ENCODE measurements around the gene SV2A. TPM values are rescaled to one million over a fixed set of nuclear protein-coding genes. Genes with fewer than 3 reads are reported as not detected.

Gene SV2A
- total RNA-seq, 1 experiment from 2014 or later, result not detected

DNA sequence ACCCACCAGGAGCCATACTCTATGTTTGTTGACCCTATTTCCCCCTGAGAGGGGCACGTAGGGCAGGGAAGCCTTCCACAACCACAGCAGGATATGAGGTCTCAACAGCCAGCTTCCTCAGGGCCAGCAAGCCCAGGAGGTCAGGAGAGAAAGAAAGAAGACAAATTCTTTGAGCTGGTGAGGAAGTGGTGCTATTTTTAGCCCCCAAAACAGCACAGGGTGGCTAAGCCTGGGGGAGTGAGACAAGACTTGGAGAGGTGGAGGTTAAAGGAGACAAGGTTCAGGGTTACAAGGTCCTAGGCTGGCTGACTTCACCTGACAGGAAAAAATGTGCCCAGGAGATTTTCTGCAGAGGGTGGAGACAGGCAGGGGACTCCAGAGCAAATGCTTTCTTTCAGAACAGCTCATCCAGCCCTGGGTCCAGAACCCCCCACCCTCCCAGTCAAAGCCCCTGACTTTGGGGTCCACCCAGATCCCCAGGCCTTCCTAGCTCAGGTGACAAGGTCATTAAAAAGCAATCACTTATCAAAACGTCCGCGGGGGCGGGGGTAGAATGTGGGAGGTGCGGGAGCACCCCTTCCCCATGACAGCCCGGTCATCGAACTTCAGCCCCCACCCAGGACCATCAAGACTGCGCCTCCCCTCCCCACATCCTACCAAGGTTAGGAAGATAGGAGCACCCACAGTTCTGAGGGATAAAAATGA lies 1.3 kb downstream of the SV2A start:
- no peaks in the 10 kb centered on the region for H4K20me1 ChIP-seq (ENCODE audit: low read length)
- no peak overlapping the region for H3K9ac ChIP-seq (ENCODE audit: low read length)
- no peaks in the 10 kb centered on the region for H3K9me2 ChIP-seq (replicated peaks; ENCODE audit: low read length)
- CTCF ChIA-PET, result no interaction called here
- TF ChIP-seq EZH2 (IDR thresholded peaks at IDR 0.05; ENCODE audit: low read length, unreplicated experiment) (no peak), CTCF (conservative IDR thresholded peaks at IDR 0.05; ENCODE audit: low read depth, low read length) (no peak), EZH2phosphoT487 (IDR thresholded peaks at IDR 0.05; ENCODE audit: borderline replicate concordance, low read length) (no peak)
- no peaks in the 10 kb centered on the region for H3K9me3 ChIP-seq (ENCODE audit: low read length)
- no peak for DNase-seq
- no peaks in the 10 kb centered on the region for H3K79me2 ChIP-seq (ENCODE audit: low read length)
- BruUV-seq (replicated peaks), result no TSS peak
- H3K27me3 ChIP-seq (ENCODE audit: low read length), result no peaks in the 10 kb centered on the region
- no peak overlapping the region for H3K4me2 ChIP-seq (ENCODE audit: low read length)
- no peak for ATAC-seq
- no peak overlapping the region for H2AFZ ChIP-seq (ENCODE audit: low read length)
- H3K27ac ChIP-seq (ENCODE audit: low read length), result no peak overlapping the region
- H3K4me3 ChIP-seq (ENCODE audit: low read length), result no peak overlapping the region
- no peaks in the 10 kb centered on the region for H3K36me3 ChIP-seq (ENCODE audit: low read depth, low read length)
- POLR2A ChIA-PET (ENCODE audit: unreplicated experiment), result no interaction called here
- intact Hi-C loops (cut with micrococcal nuclease), result no loop called here
- H3F3A ChIP-seq (ENCODE audit: low read length, unreplicated experiment), result peaks cover 5% of the 10 kb centered on the region
- no peaks in the 10 kb centered on the region for H3K4me1 ChIP-seq (ENCODE audit: insufficient read depth, low read length)

DNA sequence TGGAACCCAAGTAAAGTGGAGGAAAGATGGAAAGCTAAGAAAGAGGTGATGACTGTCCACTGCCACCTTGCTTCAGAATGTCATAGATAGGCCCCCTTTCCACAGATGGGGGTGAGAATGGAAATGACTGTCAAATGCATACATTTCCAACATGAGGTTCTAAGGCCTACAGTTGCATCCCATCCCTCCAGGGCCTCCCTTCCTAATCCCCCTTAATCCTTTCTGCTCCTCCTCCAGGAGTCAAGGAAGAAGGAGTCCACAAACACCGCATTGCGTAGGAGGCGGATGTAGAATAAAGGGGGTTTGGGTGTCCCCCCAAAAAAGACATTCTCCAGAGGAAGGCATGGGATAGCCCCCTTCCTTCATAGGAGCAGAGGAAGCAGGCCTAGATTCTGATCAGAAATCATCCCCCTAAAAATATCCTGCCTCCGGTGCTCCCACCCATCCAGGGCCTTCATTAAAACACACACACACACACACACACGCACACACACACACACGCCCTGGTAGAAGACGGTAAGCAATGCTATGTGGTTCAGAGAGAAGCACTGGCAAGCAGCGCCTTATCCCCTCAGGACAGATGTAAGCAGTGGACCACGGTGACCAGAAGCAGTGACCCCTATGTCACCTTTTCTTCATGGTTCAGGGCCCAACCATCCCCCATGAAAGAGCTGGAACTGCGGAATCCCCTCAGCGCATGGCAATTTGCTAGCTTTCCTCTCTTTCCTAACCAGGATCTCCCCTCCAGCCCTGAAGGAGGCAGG lies 2.0 kb downstream of the SV2A start:
- no peak for DNase-seq
- Histone ChIP-seq H3K4me3 (ENCODE audit: low read length) (no peak overlapping the region), H2AFZ (ENCODE audit: low read length) (no peak overlapping the region), H3K9me2 (replicated peaks; ENCODE audit: low read length) (no peaks in the 10 kb centered on the region), H3K9ac (ENCODE audit: low read length) (no peak overlapping the region), H3K27me3 (ENCODE audit: low read length) (no peaks in the 10 kb centered on the region), H3K9me3 (ENCODE audit: low read length) (no peaks in the 10 kb centered on the region), H3K79me2 (ENCODE audit: low read length) (no peaks in the 10 kb centered on the region), H4K20me1 (ENCODE audit: low read length) (no peaks in the 10 kb centered on the region), H3K4me1 (ENCODE audit: insufficient read depth, low read length) (no peaks in the 10 kb centered on the region), H3F3A (ENCODE audit: low read length, unreplicated experiment) (peaks cover 5% of the 10 kb centered on the region), H3K4me2 (ENCODE audit: low read length) (no peak overlapping the region), H3K36me3 (ENCODE audit: low read depth, low read length) (no peaks in the 10 kb centered on the region), H3K27ac (ENCODE audit: low read length) (no peak overlapping the region)
- ATAC-seq, result no peak
- TF ChIP-seq EZH2 (IDR thresholded peaks at IDR 0.05; ENCODE audit: low read length, unreplicated experiment) (no peak), EZH2phosphoT487 (IDR thresholded peaks at IDR 0.05; ENCODE audit: borderline replicate concordance, low read length) (no peak), CTCF (conservative IDR thresholded peaks at IDR 0.05; ENCODE audit: low read depth, low read length) (no peak)
- no TSS peak for BruUV-seq (replicated peaks)
- ChIA-PET CTCF (no interaction called here), POLR2A (ENCODE audit: unreplicated experiment) (no interaction called here)
- intact Hi-C loops (cut with micrococcal nuclease), result no loop called here

- POLR2A ChIA-PET (ENCODE audit: unreplicated experiment), result no interaction called here
- intact Hi-C loops (cut with micrococcal nuclease), result no loop called here
- no TSS peak for BruUV-seq (replicated peaks)
These were observed 3.1 kb downstream of the SV2A start for GRCh38 chr1:149914545-149914944.

More at GRCh38 chr1:149914545-149914944, 3.1 kb downstream of the SV2A start:
- no peak overlapping the region for H3K9ac ChIP-seq (ENCODE audit: low read length)
- no peaks in the 10 kb centered on the region for H3K9me3 ChIP-seq (ENCODE audit: low read length)
- no peak overlapping the region for H3K4me2 ChIP-seq (ENCODE audit: low read length)
- H2AFZ ChIP-seq (ENCODE audit: low read length), result no peak overlapping the region
- DNase-seq (no peak), ATAC-seq (no peak)
- H3K4me1 ChIP-seq (ENCODE audit: insufficient read depth, low read length), result no peaks in the 10 kb centered on the region
- no peaks in the 10 kb centered on the region for H3K27me3 ChIP-seq (ENCODE audit: low read length)
- TF ChIP-seq EZH2phosphoT487 (IDR thresholded peaks at IDR 0.05; ENCODE audit: borderline replicate concordance, low read length) (no peak), CTCF (conservative IDR thresholded peaks at IDR 0.05; ENCODE audit: low read depth, low read length) (no peak), EZH2 (IDR thresholded peaks at IDR 0.05; ENCODE audit: low read length, unreplicated experiment) (no peak)
- no peak overlapping the region for H3K4me3 ChIP-seq (ENCODE audit: low read length)
- peaks cover 5% of the 10 kb centered on the region for H3F3A ChIP-seq (ENCODE audit: low read length, unreplicated experiment)
- CTCF ChIA-PET, result no interaction called here
- H3K36me3 ChIP-seq (ENCODE audit: low read depth, low read length), result no peaks in the 10 kb centered on the region
- no peak overlapping the region for H3K27ac ChIP-seq (ENCODE audit: low read length)
- no peaks in the 10 kb centered on the region for H3K79me2 ChIP-seq (ENCODE audit: low read length)
- no peaks in the 10 kb centered on the region for H4K20me1 ChIP-seq (ENCODE audit: low read length)
- no peaks in the 10 kb centered on the region for H3K9me2 ChIP-seq (replicated peaks; ENCODE audit: low read length)
